Brain microvascular endothelial cell (primary cell): ENCODE data around the gene CAV2.

Source experiments
- DNase-seq: peaks from one replicate; pipeline ENCODE4 v3.0.0-alpha.2; 2020
- H3K27ac ChIP-seq: fragments of 250-450 bp; sonication (Bioruptor Pico); 2 replicates; pipeline ENCODE4 v1.5.1; 2020; ENCODE audit warnings: mild to moderate bottlenecking, moderate library complexity
- H3K27me3 ChIP-seq: fragments of 250-450 bp; sonication (Bioruptor Pico); replicated peaks from 2 replicates; pipeline ENCODE4 v1.5.1; 2020; ENCODE audit warnings: mild to moderate bottlenecking
- H3K36me3 ChIP-seq: fragments of 250-450 bp; sonication (Bioruptor Pico); replicated peaks from 2 replicates; pipeline ENCODE4 v1.5.1; 2020; ENCODE audit warnings: mild to moderate bottlenecking
- H3K4me3 ChIP-seq: 2 replicates; pipeline ENCODE4 v1.5.1; 2011; ENCODE audit warnings: low read depth, mild to moderate bottlenecking, control low read depth, low read length, moderate library complexity
- CTCF ChIP-seq: IDR thresholded peaks from 2 replicates; pipeline ENCODE4 v1.5.1; 2011; ENCODE audit warnings: low read depth, mild to moderate bottlenecking, moderate library complexity, low read length, control low read depth, inconsistent platforms; ENCODE audit errors: missing control alignments
- in situ Hi-C: cut with HindIII; loops from 2 replicates; pipeline ENCODE4 v1.10.0; 2017; ENCODE audit warnings: low sequenced_read_pairs, low pct_ligation_motif_present

CAV2 gene

DNA sequence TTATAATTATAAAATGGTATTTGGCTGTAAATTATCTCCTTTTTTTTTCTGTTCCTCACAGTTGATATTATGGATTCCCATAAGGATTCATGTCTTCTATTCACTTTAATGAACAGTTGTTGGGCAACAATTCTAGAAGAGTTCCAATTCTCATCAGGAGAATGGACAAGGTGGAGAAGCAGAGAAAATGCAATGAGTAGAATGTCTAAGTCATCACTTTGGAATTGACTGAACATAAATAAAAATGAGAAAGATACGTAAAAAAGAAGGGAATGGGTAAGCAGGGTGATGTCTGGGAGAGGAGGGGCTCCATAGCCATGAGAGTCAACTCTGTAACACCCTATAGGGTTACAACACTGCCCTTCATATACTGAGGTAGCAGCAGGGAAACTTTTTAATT is 1.8 kb upstream of the CAV2 start:
- in situ Hi-C loops = no loop called here
- Histone ChIP-seq H3K27ac (no peak overlapping the region), H3K27me3 (no peaks in the 10 kb centered on the region), H3K36me3 (no peaks in the 10 kb centered on the region), H3K4me3 (no peak overlapping the region)
- TF ChIP-seq CTCF = no peak
- DNase-seq = no peak

DNA sequence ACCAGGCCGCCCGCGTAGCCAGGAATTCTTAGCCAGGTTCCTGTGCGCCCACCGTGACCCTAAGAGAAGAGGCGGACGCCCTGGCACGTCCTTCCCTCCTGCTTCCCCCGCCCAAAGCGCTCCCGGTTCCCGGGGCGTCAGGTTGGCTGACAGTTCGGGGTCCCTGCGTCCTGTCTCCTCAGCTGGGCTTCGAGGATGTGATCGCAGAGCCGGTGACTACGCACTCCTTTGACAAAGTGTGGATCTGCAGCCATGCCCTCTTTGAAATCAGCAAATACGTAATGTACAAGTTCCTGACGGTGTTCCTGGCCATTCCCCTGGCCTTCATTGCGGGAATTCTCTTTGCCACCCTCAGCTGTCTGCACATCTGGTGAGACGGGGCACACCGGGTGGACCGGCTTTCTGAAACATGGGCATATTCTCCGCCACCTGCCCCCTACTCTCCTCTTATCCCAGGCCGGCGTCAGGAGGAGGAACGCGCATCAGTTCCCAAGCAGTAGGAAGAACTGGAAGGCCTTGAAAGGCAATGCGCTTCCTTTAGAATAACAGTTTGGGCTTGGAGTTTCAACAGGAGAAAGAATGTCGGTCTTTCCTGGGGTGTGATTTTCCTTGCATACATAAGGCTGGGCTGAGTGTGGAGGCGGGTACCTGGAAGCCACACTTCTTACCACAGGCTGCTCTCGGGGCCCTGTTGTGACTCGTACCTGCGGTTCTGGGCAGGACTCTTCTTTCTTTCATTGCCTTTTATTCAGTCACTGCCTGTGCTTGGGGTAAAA is 728 bp downstream of the CAV2 start:
- DNase-seq = no peak
- TF ChIP-seq CTCF = no peak
- in situ Hi-C loops = no loop called here
- Histone ChIP-seq H3K4me3 (peak overlapping the region; percentile 84), H3K27ac (peak overlapping the region; percentile 47), H3K27me3 (no peaks in the 10 kb centered on the region), H3K36me3 (no peaks in the 10 kb centered on the region)

GRCh38 chr7:116501425-116502167 is 2.1 kb downstream of the CAV2 start:
- in situ Hi-C loops = no loop called here
- peak overlapping the region; percentile 47 for H3K27ac ChIP-seq
- peak; percentile 67 for DNase-seq
- peaks cover 4% of the 10 kb centered on the region for H3K36me3 ChIP-seq
- peak overlapping the region; percentile 84 for H3K4me3 ChIP-seq
- TF ChIP-seq CTCF = no peak
- H3K27me3 ChIP-seq = no peaks in the 10 kb centered on the region

- in situ Hi-C loops = no loop called here
- Histone ChIP-seq H3K27ac (peak overlapping the region; percentile 47), H3K27me3 (no peaks in the 10 kb centered on the region), H3K4me3 (peak overlapping the region; percentile 84), H3K36me3 (peaks cover 7% of the 10 kb centered on the region)
- DNase-seq = no peak
- no peak for TF ChIP-seq CTCF
Observed at GRCh38 chr7:116502201-116503096, 2.9 kb downstream of the CAV2 start.

GRCh38 chr7:116503835-116504234 is 4.3 kb downstream of the CAV2 start:
- in situ Hi-C loops = no loop called here
- no peak overlapping the region for H3K4me3 ChIP-seq
- no peak for TF ChIP-seq CTCF
- no peak overlapping the region for H3K27ac ChIP-seq
- DNase-seq = no peak
- H3K36me3 ChIP-seq = peaks cover 7% of the 10 kb centered on the region
- H3K27me3 ChIP-seq = no peaks in the 10 kb centered on the region
